ENCODE results near the gene PTGER3. TPM values are rescaled to one million over a fixed set of nuclear protein-coding genes. Genes with fewer than 3 reads are reported as not detected.

The PTGER3 gene
- polyA plus RNA-seq, 1 donor (not counting 4 experiments of a cell fraction or from before 2014, with no cell fraction given), result 0.04 TPM

DNA sequence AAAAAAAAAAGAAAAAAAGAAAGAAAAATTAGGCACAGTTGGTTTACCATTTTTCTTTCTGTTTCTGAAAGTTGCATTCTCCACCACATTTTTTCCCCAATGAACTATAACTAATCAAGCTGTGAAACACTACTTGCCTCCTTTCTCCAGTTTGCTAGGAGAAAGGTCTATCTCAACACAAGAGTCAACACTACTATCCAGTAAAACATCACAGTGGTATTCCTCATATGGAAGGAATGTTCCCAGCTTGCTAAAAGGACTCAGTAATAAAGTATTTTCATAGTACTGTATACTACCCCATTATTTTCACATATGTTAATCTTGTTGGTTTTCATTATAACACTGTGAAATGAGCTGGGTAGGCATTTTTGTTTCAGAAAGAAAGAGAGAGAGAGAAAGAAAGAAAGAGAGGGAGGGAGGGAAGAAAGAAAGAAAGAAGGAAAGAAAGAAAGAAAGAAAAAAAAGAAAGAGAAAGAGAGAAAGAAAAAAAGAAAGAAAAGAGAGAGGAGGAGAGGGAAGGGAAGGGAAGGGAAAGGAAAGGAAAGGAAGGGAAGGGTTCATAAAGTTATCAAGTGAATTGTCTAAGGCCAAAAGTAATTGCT, 7.9 kb downstream of the PTGER3 start:
- dilution Hi-C loops (cut with MboI; ENCODE audit: extremely low pct_ligation_motif_present, low sequenced_read_pairs), result no loop called here
- H2AFZ ChIP-seq (ENCODE audit: control insufficient read depth, low read length), result no peak overlapping the region
- H3K9me3 ChIP-seq (ENCODE audit: control insufficient read depth, low read depth, low read length), result no peaks in the 10 kb centered on the region
- TF ChIP-seq, protein P1, sequence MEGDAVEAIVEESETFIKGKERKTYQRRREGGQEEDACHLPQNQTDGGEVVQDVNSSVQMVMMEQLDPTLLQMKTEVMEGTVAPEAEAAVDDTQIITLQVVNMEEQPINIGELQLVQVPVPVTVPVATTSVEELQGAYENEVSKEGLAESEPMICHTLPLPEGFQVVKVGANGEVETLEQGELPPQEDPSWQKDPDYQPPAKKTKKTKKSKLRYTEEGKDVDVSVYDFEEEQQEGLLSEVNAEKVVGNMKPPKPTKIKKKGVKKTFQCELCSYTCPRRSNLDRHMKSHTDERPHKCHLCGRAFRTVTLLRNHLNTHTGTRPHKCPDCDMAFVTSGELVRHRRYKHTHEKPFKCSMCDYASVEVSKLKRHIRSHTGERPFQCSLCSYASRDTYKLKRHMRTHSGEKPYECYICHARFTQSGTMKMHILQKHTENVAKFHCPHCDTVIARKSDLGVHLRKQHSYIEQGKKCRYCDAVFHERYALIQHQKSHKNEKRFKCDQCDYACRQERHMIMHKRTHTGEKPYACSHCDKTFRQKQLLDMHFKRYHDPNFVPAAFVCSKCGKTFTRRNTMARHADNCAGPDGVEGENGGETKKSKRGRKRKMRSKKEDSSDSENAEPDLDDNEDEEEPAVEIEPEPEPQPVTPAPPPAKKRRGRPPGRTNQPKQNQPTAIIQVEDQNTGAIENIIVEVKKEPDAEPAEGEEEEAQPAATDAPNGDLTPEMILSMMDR (optimal IDR thresholded peaks at IDR 0.05 in 1 of 3, IDR thresholded peaks at IDR 0.05 in 1 of 3, conservative IDR thresholded peaks at IDR 0.05 in 1 of 3; ENCODE audit: extremely low read depth in 1 of 3, insufficient read depth in 2 of 3, low read length in 3 of 3), result no peak
- TF ChIP-seq EZH2 (IDR thresholded peaks at IDR 0.05; ENCODE audit: low read length), result no peak
- FAIRE-seq (no peak), DNase-seq (ENCODE audit: low read depth, low spot score) (no peak)
- no peaks in the 10 kb centered on the region for H3K79me2 ChIP-seq (ENCODE audit: control insufficient read depth, insufficient read depth, low read length)
- H3K27me3 ChIP-seq (ENCODE audit: control insufficient read depth, extremely low read depth, insufficient read depth, low read length), result no peaks in the 10 kb centered on the region
- H3K4me1 ChIP-seq (ENCODE audit: control insufficient read depth, extremely low read depth, insufficient read depth, low read length), result no peaks in the 10 kb centered on the region
- H3K9me1 ChIP-seq (ENCODE audit: control insufficient read depth, extremely low read depth, insufficient read depth, low read length), result no peaks in the 10 kb centered on the region
- no peak overlapping the region for H3K4me2 ChIP-seq (ENCODE audit: control insufficient read depth, extremely low read depth, insufficient read depth, low read depth, low read length)
- no peak overlapping the region for H3K4me3 ChIP-seq (ENCODE audit: control insufficient read depth in 2 of 3, extremely low read depth in 1 of 3, insufficient read depth in 2 of 3, low read depth in 1 of 3, low read length in 3 of 3)
- H3K36me3 ChIP-seq (ENCODE audit: control insufficient read depth in 2 of 2, extremely low read depth in 1 of 2, insufficient read depth in 2 of 2, low read length in 2 of 2), result no peaks in the 10 kb centered on the region
- no peak overlapping the region for H3K9ac ChIP-seq (ENCODE audit: control insufficient read depth, extremely low read depth, insufficient read depth, low read length)
- no peak overlapping the region for H3K27ac ChIP-seq (ENCODE audit: control insufficient read depth, insufficient read depth, low read length)
- H4K20me1 ChIP-seq (ENCODE audit: control insufficient read depth, extremely low read depth, insufficient read depth, low read length), result no peaks in the 10 kb centered on the region

DNA sequence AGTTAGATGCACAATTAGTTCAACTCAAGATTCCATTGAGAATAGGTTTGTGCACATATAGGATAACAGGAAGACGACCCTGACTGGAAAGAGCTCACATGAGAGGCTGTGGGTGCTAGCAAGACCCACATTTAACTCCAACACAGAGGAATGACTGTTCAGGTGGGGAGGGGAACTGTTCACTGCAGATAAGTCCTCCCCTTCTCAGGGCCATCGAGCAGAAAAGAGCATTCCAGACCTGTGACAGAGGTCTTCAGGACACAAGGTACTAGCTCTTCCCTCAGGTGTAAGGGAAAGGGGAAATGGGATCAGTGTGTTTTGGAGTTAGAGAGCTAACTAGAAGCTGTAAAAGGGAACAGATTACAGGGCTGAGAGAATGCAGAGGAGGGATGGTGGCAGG, 8.7 kb downstream of the PTGER3 start:
- H3K9me1 ChIP-seq (ENCODE audit: control insufficient read depth, extremely low read depth, insufficient read depth, low read length), result no peaks in the 10 kb centered on the region
- no peak overlapping the region for H3K4me2 ChIP-seq (ENCODE audit: control insufficient read depth, extremely low read depth, insufficient read depth, low read depth, low read length)
- no peaks in the 10 kb centered on the region for H3K27me3 ChIP-seq (ENCODE audit: control insufficient read depth, extremely low read depth, insufficient read depth, low read length)
- H3K4me1 ChIP-seq (ENCODE audit: control insufficient read depth, extremely low read depth, insufficient read depth, low read length), result no peaks in the 10 kb centered on the region
- no peaks in the 10 kb centered on the region for H3K79me2 ChIP-seq (ENCODE audit: control insufficient read depth, insufficient read depth, low read length)
- TF ChIP-seq EZH2 (IDR thresholded peaks at IDR 0.05; ENCODE audit: low read length), result no peak
- TF ChIP-seq, protein P1 (optimal IDR thresholded peaks at IDR 0.05 in 1 of 3, IDR thresholded peaks at IDR 0.05 in 1 of 3, conservative IDR thresholded peaks at IDR 0.05 in 1 of 3; ENCODE audit: extremely low read depth in 1 of 3, insufficient read depth in 2 of 3, low read length in 3 of 3), result no peak
- DNase-seq (ENCODE audit: low read depth, low spot score) (no peak), FAIRE-seq (no peak)
- H3K9me3 ChIP-seq (ENCODE audit: control insufficient read depth, low read depth, low read length), result no peaks in the 10 kb centered on the region
- H3K9ac ChIP-seq (ENCODE audit: control insufficient read depth, extremely low read depth, insufficient read depth, low read length), result no peak overlapping the region
- no peaks in the 10 kb centered on the region for H3K36me3 ChIP-seq (ENCODE audit: control insufficient read depth in 2 of 2, extremely low read depth in 1 of 2, insufficient read depth in 2 of 2, low read length in 2 of 2)
- no peaks in the 10 kb centered on the region for H4K20me1 ChIP-seq (ENCODE audit: control insufficient read depth, extremely low read depth, insufficient read depth, low read length)
- H3K27ac ChIP-seq (ENCODE audit: control insufficient read depth, insufficient read depth, low read length), result no peak overlapping the region
- dilution Hi-C loops (cut with MboI; ENCODE audit: extremely low pct_ligation_motif_present, low sequenced_read_pairs), result no loop called here
- no peak overlapping the region for H3K4me3 ChIP-seq (ENCODE audit: control insufficient read depth in 2 of 3, extremely low read depth in 1 of 3, insufficient read depth in 2 of 3, low read depth in 1 of 3, low read length in 3 of 3)
- no peak overlapping the region for H2AFZ ChIP-seq (ENCODE audit: control insufficient read depth, low read length)
